ENCODE results near the gene CD79B. TPM values are rescaled to one million over a fixed set of nuclear protein-coding genes. Genes with fewer than 3 reads are reported as not detected.

CD79B gene
- total RNA-seq, 1 experiment from 2014 or later: 0.27 TPM

GRCh38 chr17:63954402-63955063, 22.4 kb upstream of the CD79B start:
- no peak for DNase-seq (ENCODE audit: low read depth)

GRCh38 chr17:63950940-63951907, 19.1 kb upstream of the CD79B start:
- DNase-seq (ENCODE audit: low read depth): peak; percentile 16

- no peak for DNase-seq (ENCODE audit: low read depth)
Measured at GRCh38 chr17:63949576-63950250, 17.6 kb upstream of the CD79B start.

GRCh38 chr17:63948521-63948920, 16.4 kb upstream of the CD79B start:
- no peak for DNase-seq (ENCODE audit: low read depth)

GRCh38 chr17:63947711-63948330, 15.7 kb upstream of the CD79B start:
- DNase-seq (ENCODE audit: low read depth): no peak

- peak; percentile 15 for DNase-seq (ENCODE audit: low read depth)
Measured at GRCh38 chr17:63946440-63947363, 14.6 kb upstream of the CD79B start.

GRCh38 chr17:63945784-63946439, 13.8 kb upstream of the CD79B start:
- DNase-seq (ENCODE audit: low read depth): no peak

- no peak for DNase-seq (ENCODE audit: low read depth)
Measured at GRCh38 chr17:63944736-63945499, 12.8 kb upstream of the CD79B start.

- no peak for DNase-seq (ENCODE audit: low read depth)
Measured at GRCh38 chr17:63943745-63944144, 11.6 kb upstream of the CD79B start.

- DNase-seq (ENCODE audit: low read depth): no peak
Measured at GRCh38 chr17:63942309-63942985, 10.3 kb upstream of the CD79B start.

- no peak for DNase-seq (ENCODE audit: low read depth)
Measured at GRCh38 chr17:63941751-63942150, 9.6 kb upstream of the CD79B start.

- DNase-seq (ENCODE audit: low read depth): no peak
Measured at GRCh38 chr17:63941162-63941561, 9.0 kb upstream of the CD79B start.

- no peak for DNase-seq (ENCODE audit: low read depth)
Measured at GRCh38 chr17:63940584-63940983, 8.5 kb upstream of the CD79B start.

GRCh38 chr17:63939884-63940283, 7.8 kb upstream of the CD79B start:
- DNase-seq (ENCODE audit: low read depth): no peak

- no peak for DNase-seq (ENCODE audit: low read depth)
Measured at GRCh38 chr17:63939401-63939800, 7.3 kb upstream of the CD79B start.

GRCh38 chr17:63937920-63938319, 5.8 kb upstream of the CD79B start:
- no peak for DNase-seq (ENCODE audit: low read depth)

- DNase-seq (ENCODE audit: low read depth): no peak
Measured at GRCh38 chr17:63937319-63937718, 5.2 kb upstream of the CD79B start.

- DNase-seq (ENCODE audit: low read depth): no peak
Measured at GRCh38 chr17:63934183-63935112, 2.3 kb upstream of the CD79B start.
